ENCODE data around the gene PDGFRB.

GRCh38 chr5:150180241-150181026 lies 24.8 kb upstream of the PDGFRB start:
- TF ChIP-seq CTCF (IDR thresholded peaks at IDR 0.05; ENCODE audit: low read depth, low read length, poor library complexity, severe bottlenecking) = no peak
- TF ChIP-seq EZH2phosphoT487 (IDR thresholded peaks at IDR 0.05; ENCODE audit: borderline replicate concordance, low read length) = no peak
